Measurements from ENCODE around the gene COQ2. TPM values are rescaled to one million over a fixed set of nuclear protein-coding genes. Genes with fewer than 3 reads are reported as not detected.

Gene COQ2
- total and polyA plus RNA-seq, 8 donors: 2.8 to 5.4 (median 3.9) TPM

DNA sequence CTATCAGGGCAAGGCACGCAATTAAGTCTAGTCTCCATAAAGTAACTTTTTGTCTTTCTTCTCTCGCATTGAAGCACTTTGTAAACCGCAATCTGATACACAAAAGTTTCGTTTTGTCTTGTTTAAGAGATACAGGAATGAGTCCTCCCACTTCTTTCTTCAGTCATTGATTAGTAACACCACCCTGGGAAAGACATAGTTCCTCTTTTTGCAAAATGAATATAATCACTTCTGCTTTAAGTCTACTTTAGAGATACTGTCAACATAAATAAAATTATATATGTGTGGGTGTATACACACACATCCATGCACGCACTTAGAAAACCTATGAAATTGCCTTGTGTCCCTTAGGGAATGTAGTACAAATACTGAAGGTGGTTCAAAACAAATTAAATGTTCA lies 11.7 kb downstream of the COQ2 start:
- no peaks in the 10 kb centered on the region for H3K27me3 ChIP-seq
- H3K4me3 ChIP-seq: no peak overlapping the region
- H3K27ac ChIP-seq: no peak overlapping the region
- FAIRE-seq (no peak), ATAC-seq (no peak), DNase-seq (no peak)
- TF ChIP-seq, protein P1, sequence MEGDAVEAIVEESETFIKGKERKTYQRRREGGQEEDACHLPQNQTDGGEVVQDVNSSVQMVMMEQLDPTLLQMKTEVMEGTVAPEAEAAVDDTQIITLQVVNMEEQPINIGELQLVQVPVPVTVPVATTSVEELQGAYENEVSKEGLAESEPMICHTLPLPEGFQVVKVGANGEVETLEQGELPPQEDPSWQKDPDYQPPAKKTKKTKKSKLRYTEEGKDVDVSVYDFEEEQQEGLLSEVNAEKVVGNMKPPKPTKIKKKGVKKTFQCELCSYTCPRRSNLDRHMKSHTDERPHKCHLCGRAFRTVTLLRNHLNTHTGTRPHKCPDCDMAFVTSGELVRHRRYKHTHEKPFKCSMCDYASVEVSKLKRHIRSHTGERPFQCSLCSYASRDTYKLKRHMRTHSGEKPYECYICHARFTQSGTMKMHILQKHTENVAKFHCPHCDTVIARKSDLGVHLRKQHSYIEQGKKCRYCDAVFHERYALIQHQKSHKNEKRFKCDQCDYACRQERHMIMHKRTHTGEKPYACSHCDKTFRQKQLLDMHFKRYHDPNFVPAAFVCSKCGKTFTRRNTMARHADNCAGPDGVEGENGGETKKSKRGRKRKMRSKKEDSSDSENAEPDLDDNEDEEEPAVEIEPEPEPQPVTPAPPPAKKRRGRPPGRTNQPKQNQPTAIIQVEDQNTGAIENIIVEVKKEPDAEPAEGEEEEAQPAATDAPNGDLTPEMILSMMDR (IDR thresholded peaks at IDR 0.05): no peak
- H3K36me3 ChIP-seq: peaks cover 0 to 5% (median 0%) of the 10 kb centered on the region in 3 donors
- intact Hi-C loops (cut with DNase I): no loop called here
- no peaks in the 10 kb centered on the region for H3K4me1 ChIP-seq
- H3K9me3 ChIP-seq: no peaks in the 10 kb centered on the region
- WGBS, 2 donors: 91 to 93% methylated on average over 5 of the region's 5 CpGs

DNA sequence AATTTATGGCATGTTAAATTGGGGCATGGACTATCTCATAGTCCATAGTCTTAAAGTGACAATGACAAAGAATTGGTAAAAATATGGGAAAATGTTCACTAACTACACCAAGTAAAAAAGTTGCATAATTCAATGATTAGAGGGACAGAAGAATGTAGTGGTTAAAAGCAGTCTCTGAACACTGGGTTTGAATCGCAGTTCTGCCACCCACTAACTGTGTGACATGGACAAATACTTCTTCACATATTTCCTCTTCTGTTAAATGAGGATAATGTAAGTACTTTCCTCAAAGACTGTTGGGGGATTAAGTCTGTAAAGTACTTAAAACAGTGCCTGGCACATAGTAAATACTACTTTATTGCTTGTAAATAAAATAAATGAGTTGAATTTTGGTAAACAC lies 15.3 kb downstream of the COQ2 start:
- H3K4me1 ChIP-seq: no peaks in the 10 kb centered on the region
- no peak for FAIRE-seq

GRCh38 chr4:83268491-83268890 lies 16.1 kb downstream of the COQ2 start:
- Histone ChIP-seq H3K4me1 (no peaks in the 10 kb centered on the region), H3K9me3 (no peaks in the 10 kb centered on the region), H3K27me3 (no peaks in the 10 kb centered on the region), H3K4me3 (no peak overlapping the region), H3K27ac (no peak overlapping the region), H3K36me3 (peaks cover 0 to 9% (median 0%) of the 10 kb centered on the region in 3 donors)
- 41 to 46% methylated on average over 2 of the region's 2 CpGs for WGBS, 2 donors
- no peak for ATAC-seq
- intact Hi-C loops (cut with DNase I): no loop called here
- no peak for DNase-seq
- TF ChIP-seq, protein P1 (IDR thresholded peaks at IDR 0.05): no peak
- no peak for FAIRE-seq

More for the DNA sequence above, 15.3 kb downstream of the COQ2 start:
- TF ChIP-seq, protein P1 (IDR thresholded peaks at IDR 0.05): no peak
- intact Hi-C loops (cut with DNase I): no loop called here
- Histone ChIP-seq H3K36me3 (peaks cover 0 to 9% (median 0%) of the 10 kb centered on the region in 3 donors), H3K4me3 (no peak overlapping the region), H3K9me3 (no peaks in the 10 kb centered on the region), H3K27me3 (no peaks in the 10 kb centered on the region), H3K27ac (no peak overlapping the region)
- 94 to 95% methylated on average over 1 of the region's 1 CpG for WGBS, 2 donors
- ATAC-seq: no peak
- DNase-seq: no peak

DNA sequence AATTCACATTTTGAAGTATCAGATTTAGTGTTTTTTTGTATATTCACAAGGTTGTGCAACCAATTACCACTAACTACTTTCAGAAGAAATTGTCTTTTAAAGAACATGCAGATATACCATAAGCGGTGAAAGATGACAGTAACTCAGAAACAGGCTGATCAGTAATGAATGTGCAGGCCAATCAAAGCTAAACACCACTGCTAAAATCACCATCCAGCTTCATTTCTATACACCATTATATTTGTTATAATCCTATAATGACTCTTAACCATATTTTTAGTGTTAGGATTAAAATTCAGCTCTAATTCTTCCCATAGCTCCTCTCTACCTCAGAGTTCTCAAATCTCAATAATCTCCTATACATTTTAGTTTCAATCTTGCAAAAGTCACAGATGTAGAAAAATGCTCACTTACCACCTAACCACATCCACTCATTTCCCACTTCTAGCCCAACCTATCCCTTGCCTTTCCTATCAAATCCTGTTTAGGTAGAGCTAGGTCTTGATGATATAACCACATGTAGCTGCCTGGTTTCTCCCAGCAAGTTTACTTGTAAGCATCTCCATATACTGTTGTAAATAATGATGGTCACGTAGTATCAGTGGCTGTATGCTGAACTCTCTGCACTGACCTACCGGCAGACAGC lies 16.6 kb downstream of the COQ2 start:
- TF ChIP-seq, protein P1 (IDR thresholded peaks at IDR 0.05): no peak

GRCh38 chr4:83267121-83267829 lies 17.3 kb downstream of the COQ2 start:
- DNase-seq (no peak), ATAC-seq (no peak), FAIRE-seq (no peak)
- Histone ChIP-seq H3K36me3 (peaks cover 0 to 9% (median 0%) of the 10 kb centered on the region in 3 donors), H3K27me3 (no peaks in the 10 kb centered on the region), H3K4me1 (no peaks in the 10 kb centered on the region), H3K4me3 (no peak overlapping the region), H3K9me3 (no peaks in the 10 kb centered on the region), H3K27ac (no peak overlapping the region)
- TF ChIP-seq, protein P1 (IDR thresholded peaks at IDR 0.05): no peak
- 85 to 87% methylated on average over 7 of the region's 7 CpGs for WGBS, 2 donors
- intact Hi-C loops (cut with DNase I): no loop called here

More for the DNA sequence above, 16.6 kb downstream of the COQ2 start:
- no peaks in the 10 kb centered on the region for H3K9me3 ChIP-seq
- no peak overlapping the region for H3K27ac ChIP-seq
- no peaks in the 10 kb centered on the region for H3K4me1 ChIP-seq
- no peaks in the 10 kb centered on the region for H3K27me3 ChIP-seq
- WGBS, 2 donors: 96% methylated on average over 3 of the region's 3 CpGs
- FAIRE-seq (no peak), ATAC-seq (no peak), DNase-seq (no peak)
- intact Hi-C loops (cut with DNase I): no loop called here
- H3K4me3 ChIP-seq: no peak overlapping the region
- H3K36me3 ChIP-seq: peaks cover 0 to 9% (median 0%) of the 10 kb centered on the region in 3 donors
